ENCODE data around the gene CXXC5.

- TF ChIP-seq EZH2 (IDR thresholded peaks at IDR 0.05), result no peak
- TF ChIP-seq CTCF (IDR thresholded peaks at IDR 0.05), result no peak
- TF ChIP-seq EZH2phosphoT487 (IDR thresholded peaks at IDR 0.05), result no peak
These were observed 27.1 kb downstream of the CXXC5 start for GRCh38 chr5:139675213-139675612.
